HG03103 (cell line): ENCODE measurements around the gene ADCY2.

Experiments
- ATAC-seq: cut with Tn5 transposase; IDR thresholded peaks from one replicate; pipeline ENCODE4 v1.9.1; 2021; ENCODE audit warnings: low read depth; ENCODE audit not compliant: unreplicated experiment

The ADCY2 gene

GRCh38 chr5:7577381-7577780 is 181.4 kb downstream of the ADCY2 start:
- no peak for ATAC-seq

GRCh38 chr5:7578071-7578470 is 182.1 kb downstream of the ADCY2 start:
- no peak for ATAC-seq

DNA sequence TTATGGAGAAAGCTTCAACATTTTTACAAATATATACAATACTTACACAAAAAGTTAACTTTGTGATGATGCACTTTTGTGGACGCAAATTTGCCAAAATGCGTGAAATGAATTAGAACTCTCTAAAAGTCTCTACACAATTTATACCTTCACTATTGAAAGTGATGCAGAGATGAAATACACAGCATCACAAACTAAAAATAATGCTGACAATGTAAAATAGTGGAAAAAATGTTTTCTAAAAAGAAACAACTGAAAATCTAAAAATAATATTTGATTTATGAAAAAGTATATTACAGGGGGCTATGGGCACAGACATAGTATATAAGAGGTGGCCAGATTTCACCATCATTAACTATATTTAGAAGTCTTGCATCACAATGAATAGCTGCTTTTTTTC is 188.8 kb downstream of the ADCY2 start:
- no peak for ATAC-seq

DNA sequence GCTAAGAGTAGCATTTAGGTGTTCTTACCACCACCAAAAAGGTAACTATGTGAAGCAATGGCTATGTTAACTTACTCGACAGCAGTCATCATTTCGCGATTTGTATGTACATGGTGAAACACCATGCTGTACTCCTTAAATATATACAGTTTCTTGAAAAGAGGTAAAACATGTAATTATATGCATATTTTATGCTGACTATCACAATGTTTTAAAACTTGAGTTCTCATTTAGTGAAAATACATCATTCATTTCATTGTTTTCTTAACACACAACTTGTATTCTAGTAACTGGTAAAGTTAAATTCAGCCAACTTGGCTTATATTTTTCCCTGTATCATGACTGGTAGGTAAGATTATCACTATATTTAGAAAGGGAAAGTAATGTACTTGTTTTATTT is 189.9 kb downstream of the ADCY2 start:
- ATAC-seq: no peak

DNA sequence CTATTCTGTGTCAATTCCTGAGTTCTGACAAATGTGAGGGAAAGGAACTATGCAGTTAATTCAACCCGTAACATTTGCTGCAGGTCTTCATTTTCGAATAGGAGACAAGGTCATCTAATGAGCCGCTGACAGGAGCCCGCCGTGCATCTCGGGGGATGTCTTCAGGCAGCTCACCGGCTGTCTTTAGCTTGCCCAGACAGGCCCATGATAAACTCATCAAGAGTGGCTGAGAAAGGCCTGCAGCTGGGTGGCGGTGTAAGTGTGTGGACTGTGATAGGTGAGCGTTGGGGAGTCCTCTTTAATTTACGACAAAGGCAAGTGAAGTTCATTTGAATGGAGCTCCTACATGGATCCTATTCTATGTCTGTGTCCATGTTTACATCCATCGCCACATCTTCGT is 190.5 kb downstream of the ADCY2 start:
- ATAC-seq: no peak

- no peak for ATAC-seq
Observed at GRCh38 chr5:7589800-7590199, 193.9 kb downstream of the ADCY2 start.

DNA sequence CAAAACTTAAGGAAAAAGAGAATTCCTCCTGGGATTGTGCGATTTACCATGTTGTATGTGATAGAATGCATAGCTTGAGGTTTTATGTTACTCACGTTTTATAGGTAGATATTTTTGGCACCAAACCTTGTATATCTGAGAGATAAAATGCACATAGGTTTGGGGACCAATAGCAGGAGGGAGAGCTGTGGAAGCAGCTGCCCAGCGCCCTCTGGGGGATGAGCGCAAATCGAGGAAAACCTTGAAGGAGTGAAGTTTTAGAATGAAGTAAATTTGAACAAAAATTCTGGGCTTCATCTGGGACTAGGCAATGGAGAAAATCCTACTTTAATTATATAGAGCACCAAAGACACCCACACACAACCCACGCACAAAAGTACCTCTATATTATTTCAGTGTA is 197.0 kb downstream of the ADCY2 start:
- no peak for ATAC-seq

DNA sequence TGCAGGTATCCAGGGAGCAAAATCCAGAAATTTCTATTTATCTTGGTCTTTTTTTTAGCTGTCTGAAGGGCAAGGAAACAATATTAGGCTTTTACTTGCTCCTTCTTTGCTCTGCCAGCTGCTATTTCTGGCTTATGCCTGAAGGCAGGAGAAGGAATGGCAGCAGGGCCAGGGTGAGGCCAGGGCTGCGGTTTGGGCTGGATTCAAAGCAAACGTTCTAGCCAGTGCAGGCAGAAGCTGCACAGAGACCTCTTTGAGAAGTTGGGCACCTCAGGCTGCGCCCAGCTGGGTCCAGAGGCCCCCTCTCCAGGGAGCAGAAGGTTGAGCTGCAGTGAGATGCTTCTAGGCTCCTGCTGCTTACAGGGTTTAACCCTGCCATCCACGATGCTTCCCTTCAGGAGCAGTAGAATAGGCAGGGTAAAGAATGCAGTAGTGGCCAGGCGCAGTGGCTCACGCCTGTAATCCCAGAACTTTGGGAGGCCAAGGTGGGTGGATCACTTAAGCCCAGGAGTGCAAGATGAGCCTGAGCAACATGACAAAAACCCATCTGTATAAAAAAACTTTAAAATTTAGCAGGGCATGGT is 201.2 kb downstream of the ADCY2 start:
- no peak for ATAC-seq

DNA sequence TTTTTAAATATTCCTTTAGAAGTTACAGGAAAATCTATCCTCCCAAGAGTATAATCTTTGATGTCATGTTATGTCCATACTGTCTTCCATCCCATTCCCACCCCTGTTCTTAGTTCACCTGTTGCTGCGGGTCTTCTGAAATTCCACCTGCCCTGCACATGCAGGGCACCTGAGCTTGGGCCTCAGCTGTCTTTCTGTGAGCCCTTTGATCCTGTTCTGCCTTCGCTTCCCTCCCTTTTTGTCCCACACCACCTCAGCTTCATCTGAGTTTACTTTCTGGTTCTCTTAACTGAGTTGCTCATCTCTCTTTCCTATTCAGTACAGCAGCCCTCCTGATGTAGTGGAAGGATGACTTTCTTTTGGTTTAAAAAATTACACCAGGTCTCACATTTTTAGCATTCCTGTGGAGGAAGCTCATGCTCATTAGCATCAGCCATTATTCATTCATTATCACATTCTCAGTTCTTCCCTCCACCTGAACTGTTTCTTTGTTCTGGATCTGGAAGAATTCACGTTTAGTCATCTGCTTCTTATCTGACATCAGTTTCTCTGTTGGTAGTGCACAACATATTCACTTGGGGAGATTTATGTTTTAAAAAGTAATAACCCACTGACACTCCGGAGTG is 211.0 kb downstream of the ADCY2 start:
- ATAC-seq: no peak

DNA sequence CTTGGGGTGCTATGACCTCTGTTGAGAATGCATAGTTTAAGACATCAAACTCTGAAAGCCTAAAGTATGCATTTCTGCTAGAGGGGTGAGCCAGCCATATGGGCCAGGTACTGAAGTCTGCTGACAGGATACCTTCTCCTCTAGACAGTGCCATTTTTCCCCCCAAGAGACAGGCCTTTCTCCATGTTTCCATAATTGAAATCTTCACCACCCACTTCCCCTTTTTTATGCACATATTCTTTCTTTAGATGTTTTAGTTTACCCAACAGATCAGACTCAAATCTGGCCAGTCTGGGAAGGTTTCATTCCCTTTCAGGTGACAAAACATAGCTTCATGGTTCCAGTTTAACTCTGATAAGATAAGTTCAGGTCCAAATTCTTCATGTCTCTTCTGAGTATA is 212.8 kb downstream of the ADCY2 start:
- no peak for ATAC-seq

DNA sequence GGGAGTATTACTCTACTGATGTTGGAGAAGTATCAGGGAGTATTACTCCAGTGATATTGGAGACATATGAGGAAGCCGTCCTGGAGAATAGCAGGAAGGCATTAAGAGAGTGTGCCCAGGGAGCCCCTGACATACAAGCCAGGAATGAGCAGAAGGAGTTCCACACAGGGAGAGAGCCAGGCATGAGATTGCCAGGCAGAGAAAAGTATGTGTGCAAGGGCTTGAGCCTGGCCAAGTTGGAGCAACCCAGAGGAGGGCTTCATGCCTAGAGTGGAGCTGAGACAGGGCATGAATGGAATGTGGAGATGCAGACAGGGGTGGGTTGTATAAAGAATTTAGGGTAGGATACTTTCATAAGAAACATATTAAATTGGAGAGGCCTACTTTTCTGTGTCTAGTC is 213.8 kb downstream of the ADCY2 start:
- ATAC-seq: no peak

- ATAC-seq: no peak
Observed at GRCh38 chr5:7610531-7611177, 214.7 kb downstream of the ADCY2 start.

DNA sequence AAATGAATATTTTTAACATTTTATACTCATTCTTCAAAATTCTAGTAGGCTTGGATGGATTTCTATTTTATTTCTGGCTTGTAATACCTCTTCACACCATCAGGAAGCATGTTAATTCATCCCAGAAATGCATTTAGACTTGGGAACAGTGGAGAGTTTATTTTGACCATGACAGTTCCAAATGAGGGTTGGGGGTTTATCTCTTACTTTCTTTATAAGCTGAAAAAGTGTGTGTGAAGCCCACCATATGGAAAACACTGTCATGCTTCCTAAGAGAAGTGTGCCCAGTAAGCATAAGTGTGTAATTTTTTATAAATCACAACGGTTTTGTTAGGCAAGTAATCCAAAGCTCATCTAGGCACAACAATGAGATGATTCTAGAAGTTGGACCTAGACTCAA is 215.6 kb downstream of the ADCY2 start:
- ATAC-seq: no peak

DNA sequence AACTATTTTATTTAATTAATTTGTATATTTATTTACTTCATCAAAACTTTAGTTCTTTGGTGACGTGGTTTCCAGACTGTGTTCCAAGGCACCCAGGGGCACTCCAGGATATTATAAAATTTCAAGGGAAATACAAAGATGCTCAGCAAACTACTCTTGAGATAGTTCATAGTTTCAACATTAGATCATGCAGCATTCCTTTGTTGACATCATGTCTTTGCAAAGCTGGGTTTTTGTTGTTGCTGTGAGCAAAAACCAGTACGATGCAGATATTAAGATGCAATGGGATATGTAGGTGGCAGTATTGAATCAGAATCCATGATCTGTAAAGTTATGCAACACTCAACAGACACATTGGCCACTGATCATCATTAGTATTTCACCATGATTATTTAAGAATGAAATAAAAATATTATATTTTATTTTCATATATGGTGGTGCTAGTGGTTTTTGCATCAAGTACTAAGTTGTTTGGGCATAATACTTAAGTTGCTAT is 219.7 kb downstream of the ADCY2 start:
- no peak for ATAC-seq

DNA sequence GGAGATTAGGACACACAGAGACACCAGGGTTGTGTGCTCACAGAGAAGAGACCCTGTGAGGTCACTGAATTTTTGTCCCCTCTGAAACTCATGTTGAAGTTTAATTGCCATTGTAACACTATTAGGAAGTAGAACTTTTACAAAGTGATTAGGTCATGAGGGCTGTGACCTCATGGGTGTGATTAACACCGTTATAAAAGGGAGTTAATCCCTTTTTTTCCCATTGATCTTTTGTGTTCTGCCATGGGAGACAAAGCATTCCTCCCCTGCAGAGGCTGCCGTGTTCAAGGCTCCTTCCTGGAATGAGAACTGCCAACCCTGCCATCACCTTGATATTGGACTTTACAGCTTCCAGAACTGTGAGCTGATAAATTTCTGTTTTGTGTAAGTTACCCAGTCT is 221.0 kb downstream of the ADCY2 start:
- no peak for ATAC-seq

DNA sequence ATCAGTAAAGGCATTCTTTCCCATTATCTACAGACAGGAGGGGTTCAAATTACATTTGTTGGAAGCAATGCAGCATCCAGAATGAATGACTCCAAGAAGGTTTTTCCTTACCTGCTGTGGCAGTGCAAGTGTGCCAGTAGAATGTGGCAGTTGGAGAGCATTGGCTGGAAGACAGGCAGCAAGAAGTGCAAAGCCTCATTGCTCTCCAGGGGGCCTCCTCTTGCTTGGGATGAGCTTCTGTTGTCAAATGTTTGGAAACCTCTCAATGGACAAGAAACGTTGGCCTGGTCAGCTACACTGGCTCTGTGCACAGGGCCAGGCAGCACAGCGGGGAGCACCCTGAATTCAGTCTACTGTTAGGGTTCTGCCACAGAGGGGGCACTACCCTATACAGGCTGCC is 226.6 kb downstream of the ADCY2 start:
- ATAC-seq: no peak

GRCh38 chr5:7625740-7626139 is 229.8 kb downstream of the ADCY2 start:
- no peak for ATAC-seq

GRCh38 chr5:7628248-7628647 is 232.3 kb downstream of the ADCY2 start:
- ATAC-seq: no peak

DNA sequence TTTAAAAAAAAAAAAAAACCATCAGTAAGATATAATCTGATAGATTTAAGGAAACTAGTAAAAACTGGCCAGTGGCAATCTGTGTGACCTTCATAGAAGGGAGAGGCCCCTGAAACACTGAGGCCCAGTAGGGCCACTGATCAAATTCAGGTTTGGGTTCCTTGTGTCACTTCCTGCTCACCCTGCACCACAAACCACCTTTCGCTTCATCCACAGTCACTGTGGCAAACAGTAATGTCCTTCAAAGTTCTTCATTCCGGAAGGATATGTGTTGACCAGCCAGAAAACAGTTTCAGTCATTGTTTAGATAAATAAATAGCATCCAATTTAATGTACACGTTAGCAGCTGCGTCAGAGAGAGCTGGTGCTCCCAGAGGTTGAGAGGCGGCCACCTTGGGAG is 232.9 kb downstream of the ADCY2 start:
- no peak for ATAC-seq

DNA sequence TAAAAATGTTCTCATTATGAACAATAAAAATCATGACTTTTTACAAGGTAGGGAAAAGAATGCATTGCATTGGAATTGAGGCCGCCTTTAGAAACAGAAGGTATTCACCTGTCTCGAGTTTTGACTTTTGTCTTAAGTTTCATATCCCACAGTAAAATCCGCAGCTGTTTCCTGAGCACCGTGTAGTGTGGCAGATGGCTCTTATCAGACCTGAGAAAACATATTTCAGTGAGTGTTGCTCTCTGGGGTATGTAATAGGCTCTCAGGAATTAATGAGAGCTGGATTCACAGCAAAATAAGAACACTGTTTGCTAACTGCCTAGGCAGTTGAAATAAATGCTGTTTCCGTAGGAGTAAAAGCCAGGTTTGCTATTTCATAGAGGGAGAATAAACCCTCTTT is 233.6 kb downstream of the ADCY2 start:
- no peak for ATAC-seq

DNA sequence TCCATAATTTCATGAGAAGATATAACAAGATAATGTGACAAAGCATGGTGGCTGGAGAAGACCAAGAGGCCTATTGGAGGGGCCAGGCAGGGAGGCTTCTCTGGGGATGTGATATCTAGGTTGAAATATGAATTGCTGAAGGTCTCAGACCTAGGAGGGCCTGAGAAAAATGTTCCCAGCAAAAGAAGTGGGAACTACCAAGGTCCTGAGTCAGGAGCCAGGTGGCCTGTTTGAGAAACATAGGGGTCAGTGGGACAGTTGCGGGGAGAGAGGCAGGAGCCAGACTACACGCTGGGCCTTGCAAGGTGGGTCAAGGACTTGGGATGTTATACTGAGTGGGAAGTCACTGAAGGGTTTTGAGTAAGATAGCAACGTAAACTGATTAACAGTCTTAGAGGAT is 238.9 kb downstream of the ADCY2 start:
- no peak for ATAC-seq

- no peak for ATAC-seq
Observed at GRCh38 chr5:7638456-7638855, 242.5 kb downstream of the ADCY2 start.
